A673 (cell line): Measurements from ENCODE around the gene RBM8A. TPM values are rescaled to one million over a fixed set of nuclear protein-coding genes. Genes with fewer than 3 reads are reported as not detected.
A peak's percentile ranks its signal among the peaks of the same experiment; 100 is the strongest.

Source experiments
- BruUV-seq: library from RNA; stranded (reverse); fragments of 400-500 nt; replicated peaks from 2 replicates; lab custom pipeline; 2021; lab: Mats Ljungman, UMichigan
- CTCF ChIA-PET: fragments of 300-600 bp; sonication (Branson Sonifier 250); formaldehyde crosslinking; loops from one replicate; lab custom pipeline; 2022; ENCODE audit warnings: antibody characterized with exemption; lab: Charles Lee
- POLR2A ChIA-PET: fragments of 300-600 bp; sonication (Branson Sonifier 250); formaldehyde crosslinking; loops from one replicate; lab custom pipeline; 2022; ENCODE audit warnings: antibody characterized with exemption; ENCODE audit not compliant: low non-redundant PET; lab: Charles Lee
- DNase-seq: peaks from one replicate; pipeline ENCODE4 v3.0.0-alpha.2; 2015; ENCODE audit warnings: low spot score
- H3K27ac ChIP-seq: fragments of 200-600 bp; sonication (generic); 2 replicates; pipeline ENCODE4 v1.5.1; 2016; ENCODE audit warnings: mixed run types, low read depth, mild to moderate bottlenecking, mixed read lengths, antibody characterized with exemption, low read length; ENCODE audit not compliant: poor library complexity, severe bottlenecking
- H3K27me3 ChIP-seq: fragments of 200-600 bp; sonication (generic); replicated peaks from 2 replicates; pipeline ENCODE4 v1.6.1; 2017; ENCODE audit warnings: mixed run types, low read depth, mild to moderate bottlenecking, mixed read lengths, antibody characterized with exemption, low read length; ENCODE audit not compliant: insufficient read depth, poor library complexity
- H3K36me3 ChIP-seq: fragments of 200-600 bp; sonication (generic); 2 replicates; pipeline ENCODE4 v1.6.1; 2016; ENCODE audit warnings: mixed run types, mild to moderate bottlenecking, mixed read lengths, antibody characterized with exemption, low read length; ENCODE audit not compliant: insufficient read depth, poor library complexity, severe bottlenecking
- H3K4me1 ChIP-seq: fragments of 200-600 bp; sonication (generic); 2 replicates; pipeline ENCODE4 v1.6.1; 2017; ENCODE audit warnings: mixed run types, mild to moderate bottlenecking, mixed read lengths, antibody characterized with exemption, low read length; ENCODE audit not compliant: insufficient read depth, poor library complexity, severe bottlenecking
- H3K4me3 ChIP-seq: fragments of 200-600 bp; sonication (generic); 2 replicates; pipeline ENCODE4 v1.5.1; 2016; ENCODE audit warnings: low read depth, mixed run types, mild to moderate bottlenecking, mixed read lengths, low read length; ENCODE audit not compliant: poor library complexity, severe bottlenecking
- H3K9me3 ChIP-seq: fragments of 200-600 bp; sonication (generic); 2 replicates; pipeline ENCODE4 v1.6.1; 2016; ENCODE audit warnings: mixed run types, low read depth, mild to moderate bottlenecking, mixed read lengths, antibody characterized with exemption, low read length; ENCODE audit not compliant: poor library complexity, severe bottlenecking
- CTCF ChIP-seq: fragments of 300-800, 200-600 bp; sonication (generic); conservative IDR thresholded peaks from 2 replicates; pipeline ENCODE4 v1.5.1; 2017; ENCODE audit warnings: low read depth, mild to moderate bottlenecking, antibody characterized with exemption, low read length, moderate library complexity, mixed read lengths
- EZH2 ChIP-seq: fragments of 200-600 bp; sonication (generic); IDR thresholded peaks from 2 replicates; pipeline ENCODE4 v1.6.1; 2017; ENCODE audit warnings: borderline replicate concordance, low read depth, mild to moderate bottlenecking, mixed read lengths, antibody characterized with exemption, low read length; ENCODE audit not compliant: poor library complexity, severe bottlenecking
- intact Hi-C: fragments of 100-400 bp; cut with micrococcal nuclease; formaldehyde crosslinking; loops from one replicate; pipeline ENCODE4 v1.10.0; 2022; ENCODE audit not compliant: unreplicated experiment
- total RNA-seq: library from RNA; stranded (reverse); gene quantifications from 2 replicates; pipeline ENCODE4 v1.2.3, GENCODE V29; 2021

The RBM8A gene
- total RNA-seq, 1 experiment from 2014 or later: 276 TPM

DNA sequence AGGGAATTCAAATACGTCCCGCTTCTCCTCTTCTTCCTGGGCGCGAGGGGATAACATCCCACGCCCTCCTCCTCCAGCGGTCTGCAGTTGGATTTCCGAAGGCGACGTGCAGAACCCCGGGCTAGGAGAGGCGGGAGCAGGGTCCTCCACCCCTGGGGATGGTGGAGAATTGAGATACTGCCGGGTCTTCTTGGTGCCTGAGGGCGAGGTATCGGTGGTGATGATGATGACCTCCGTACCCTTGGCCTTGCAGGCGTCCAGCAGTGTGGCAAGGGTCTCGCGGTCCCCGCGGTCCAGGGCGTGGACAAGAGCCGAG lies 33.8 kb upstream of the RBM8A start:
- DNase-seq: no peak
- intact Hi-C loops: loop anchor here (5.0 kb wide), 1 partner anchor 34 kb away; the partner anchor contains the start of gene RBM8A
- TF ChIP-seq CTCF (no peak), EZH2 (no peak)
- Histone ChIP-seq H3K27ac (peak overlapping the region; percentile 70), H3K36me3 (no peaks in the 10 kb centered on the region), H3K4me1 (peaks cover 38% of the 10 kb centered on the region), H3K4me3 (peak overlapping the region; percentile 71), H3K9me3 (no peaks in the 10 kb centered on the region), H3K27me3 (no peaks in the 10 kb centered on the region)
- BruUV-seq: no TSS peak
- ChIA-PET CTCF (interaction anchor here (0.5 kb wide), 2 partner anchors 48 to 52 kb away, joined by 3 read pairs; no protein-coding TSS in a partner anchor), POLR2A (interaction anchor here (0.5 kb wide), 1 partner anchor 77 kb away, joined by 15 read pairs; no protein-coding TSS in a partner anchor)

DNA sequence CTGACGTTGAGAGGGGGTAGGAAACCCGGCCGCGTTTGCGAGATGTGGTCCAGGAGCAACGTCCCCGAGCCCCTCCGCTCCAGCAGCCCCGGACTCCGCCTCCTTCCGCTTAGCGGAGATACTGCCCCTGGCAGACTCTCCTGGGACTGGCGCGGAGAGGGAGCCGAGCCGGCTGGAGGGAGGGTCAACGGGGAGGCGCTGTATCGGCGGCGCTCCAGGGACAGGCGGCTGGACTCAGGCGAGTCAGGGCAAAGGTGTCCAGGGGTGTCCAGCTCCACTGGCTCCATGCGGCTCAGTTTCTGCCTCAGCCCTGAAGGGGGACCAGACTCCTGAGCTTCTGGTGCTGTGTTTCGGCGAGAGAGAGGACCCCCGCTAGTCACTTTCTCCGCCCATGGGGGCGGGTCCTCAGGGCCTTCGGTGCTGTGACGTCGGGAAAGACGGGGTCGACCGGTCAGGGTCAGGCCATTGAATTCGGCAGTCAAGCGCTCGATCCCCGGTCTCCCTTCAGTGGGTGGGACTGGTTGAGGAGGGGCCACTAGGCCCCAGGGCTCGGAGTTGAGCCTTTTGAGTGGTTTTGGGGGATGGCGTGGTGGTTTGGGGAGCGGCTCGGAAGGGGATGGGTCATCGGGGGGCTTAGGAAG lies 33.3 kb upstream of the RBM8A start:
- Histone ChIP-seq H3K36me3 (no peaks in the 10 kb centered on the region), H3K27me3 (no peaks in the 10 kb centered on the region), H3K27ac (peak overlapping the region; percentile 70), H3K4me1 (peaks cover 43% of the 10 kb centered on the region), H3K4me3 (peak overlapping the region; percentile 71), H3K9me3 (no peaks in the 10 kb centered on the region)
- BruUV-seq: no TSS peak
- TF ChIP-seq EZH2 (no peak), CTCF (peak; percentile 35)
- ChIA-PET CTCF (interaction anchor here (0.5 kb wide), 1 partner anchor 47 kb away, joined by 3 read pairs; no protein-coding TSS in a partner anchor), POLR2A (interaction anchor here (0.5 to 0.6 kb wide), 2 partner anchors 43 to 78 kb away, joined by 5 to 15 read pairs; no protein-coding TSS in a partner anchor)
- peak; percentile 82 for DNase-seq
- intact Hi-C loops: loop anchor here (5.0 kb wide), 1 partner anchor 33 kb away; the partner anchor contains the start of gene RBM8A

DNA sequence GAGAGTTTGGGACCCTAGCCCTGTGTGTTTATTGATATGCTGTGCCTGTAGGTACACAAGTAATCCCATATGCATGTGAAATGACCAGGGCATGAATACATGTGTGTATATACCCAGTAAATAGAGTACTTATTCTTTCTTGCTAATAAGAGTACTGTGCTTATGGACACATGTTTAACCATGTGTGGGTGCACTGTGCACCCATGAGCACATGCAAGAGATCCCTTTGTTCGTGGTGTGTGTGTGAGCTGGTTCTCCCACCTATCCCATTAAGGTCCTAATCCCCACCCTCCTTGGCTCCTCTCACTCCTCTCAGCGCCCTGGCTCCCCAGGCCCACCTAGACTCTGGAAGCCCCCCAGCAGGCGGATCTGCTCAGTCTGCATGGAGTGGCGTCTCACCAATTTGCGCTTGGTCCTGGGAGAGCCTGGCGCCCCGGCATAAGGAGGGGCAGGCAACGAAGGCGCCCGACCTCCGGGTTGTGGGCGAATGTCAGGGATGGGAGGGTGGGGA lies 32.7 kb upstream of the RBM8A start:
- peak overlapping the region; percentile 71 for H3K4me3 ChIP-seq
- POLR2A ChIA-PET: interaction anchor here (0.6 kb wide), 1 partner anchor 44 kb away, joined by 5 read pairs; no protein-coding TSS in a partner anchor
- intact Hi-C loops: loop anchor here (5.0 kb wide), 2 partner anchors 33 to 103 kb away; partner anchors contain the start of genes PIAS3 and RBM8A
- no peaks in the 10 kb centered on the region for H3K36me3 ChIP-seq
- peaks cover 48% of the 10 kb centered on the region for H3K4me1 ChIP-seq
- TF ChIP-seq CTCF (no peak), EZH2 (no peak)
- no peaks in the 10 kb centered on the region for H3K27me3 ChIP-seq
- H3K9me3 ChIP-seq: no peaks in the 10 kb centered on the region
- CTCF ChIA-PET: no interaction called here
- peak overlapping the region; percentile 28 for H3K27ac ChIP-seq
- no TSS peak for BruUV-seq
- no peak for DNase-seq
